Measurements from ENCODE around the gene IL15. TPM values are rescaled to one million over a fixed set of nuclear protein-coding genes. Genes with fewer than 3 reads are reported as not detected.
"Not testable (repeated sequence)": the region's sequence is repeated elsewhere in the genome, so short reads cannot be mapped to it uniquely, and the experiment has no call there.

The IL15 gene
- total RNA-seq, 1 donor from 2014 or later: 0.77 TPM

GRCh38 chr4:141686879-141687278 is 50.5 kb downstream of the IL15 start:
- DNase-seq (ENCODE audit: extremely low spot score, unreplicated experiment): no peak
- no peaks in the 10 kb centered on the region for H3K4me1 Mint-ChIP-seq (ENCODE audit: unreplicated experiment)
- TF ChIP-seq CTCF (conservative IDR thresholded peaks at IDR 0.05): no peak
- peaks cover 5% of the 10 kb centered on the region for H3K9me3 Mint-ChIP-seq
- H3K27me3 Mint-ChIP-seq: no peaks in the 10 kb centered on the region
- H3K36me3 Mint-ChIP-seq: no peaks in the 10 kb centered on the region
- no peak overlapping the region for H3K27ac Mint-ChIP-seq
- no peak overlapping the region for H3K4me3 Mint-ChIP-seq

- not testable (repeated sequence) for DNase-seq (ENCODE audit: extremely low spot score, unreplicated experiment); H3K9me3 Mint-ChIP-seq; H3K4me3 Mint-ChIP-seq; H3K4me1 Mint-ChIP-seq (ENCODE audit: unreplicated experiment); H3K36me3 Mint-ChIP-seq; H3K27ac Mint-ChIP-seq; H3K27me3 Mint-ChIP-seq
Measured at GRCh38 chr4:141689726-141690296, 53.4 kb downstream of the IL15 start.

GRCh38 chr4:141691247-141691646 is 54.9 kb downstream of the IL15 start:
- not testable (repeated sequence) for H3K36me3 Mint-ChIP-seq; H3K27me3 Mint-ChIP-seq; H3K4me1 Mint-ChIP-seq (ENCODE audit: unreplicated experiment); H3K9me3 Mint-ChIP-seq; DNase-seq (ENCODE audit: extremely low spot score, unreplicated experiment); H3K4me3 Mint-ChIP-seq; H3K27ac Mint-ChIP-seq

- TF ChIP-seq CTCF (conservative IDR thresholded peaks at IDR 0.05): no peak
- H3K4me1 Mint-ChIP-seq (ENCODE audit: unreplicated experiment): no peaks in the 10 kb centered on the region
- H3K27me3 Mint-ChIP-seq: no peaks in the 10 kb centered on the region
- DNase-seq (ENCODE audit: extremely low spot score, unreplicated experiment): no peak
- no peaks in the 10 kb centered on the region for H3K36me3 Mint-ChIP-seq
- H3K4me3 Mint-ChIP-seq: no peak overlapping the region
- H3K27ac Mint-ChIP-seq: no peak overlapping the region
- peaks cover 5% of the 10 kb centered on the region for H3K9me3 Mint-ChIP-seq
Measured at GRCh38 chr4:141692081-141692480, 55.7 kb downstream of the IL15 start.

- H3K9me3 Mint-ChIP-seq: no peaks in the 10 kb centered on the region
- no peaks in the 10 kb centered on the region for H3K27me3 Mint-ChIP-seq
- H3K27ac Mint-ChIP-seq: no peak overlapping the region
- TF ChIP-seq CTCF (conservative IDR thresholded peaks at IDR 0.05): no peak
- DNase-seq (ENCODE audit: extremely low spot score, unreplicated experiment): no peak
- H3K36me3 Mint-ChIP-seq: no peaks in the 10 kb centered on the region
- no peak overlapping the region for H3K4me3 Mint-ChIP-seq
- H3K4me1 Mint-ChIP-seq (ENCODE audit: unreplicated experiment): no peaks in the 10 kb centered on the region
Measured at GRCh38 chr4:141697116-141697515, 60.7 kb downstream of the IL15 start.

- Mint-ChIP-seq H3K27me3 (no peaks in the 10 kb centered on the region), H3K4me1 (ENCODE audit: unreplicated experiment) (no peaks in the 10 kb centered on the region), H3K27ac (no peak overlapping the region), H3K9me3 (peaks cover 5% of the 10 kb centered on the region), H3K36me3 (no peaks in the 10 kb centered on the region), H3K4me3 (no peak overlapping the region)
- peak; percentile 30 for TF ChIP-seq CTCF (conservative IDR thresholded peaks at IDR 0.05)
- no peak for DNase-seq (ENCODE audit: extremely low spot score, unreplicated experiment)
Measured at GRCh38 chr4:141702472-141703182, 66.2 kb downstream of the IL15 start.
